HepG2 (cell line): Measurements from ENCODE around the gene TLCD5. TPM values are rescaled to one million over a fixed set of nuclear protein-coding genes. Genes with fewer than 3 reads are reported as not detected.

Source experiments
- ATAC-seq: fragments of 200-7000 bp; cut with Tn5 transposase; 3 replicates; pipeline ENCODE4 v1.9.1; 2020; ENCODE audit warnings: mild to moderate bottlenecking, moderate library complexity
- BruUV-seq: library from RNA; stranded (reverse); fragments of 400-500 nt; replicated peaks from 2 replicates; lab custom pipeline; 2021; lab: Mats Ljungman, UMichigan
- CTCF ChIA-PET: fragments of 300-600 bp; formaldehyde crosslinking; extraction: SDS; loops from one replicate; lab custom pipeline; 2021; ENCODE audit warnings: low total read pairs, inconsistent platforms, low intra/inter-chr PET ratio; lab: Yijun Ruan, JAX
- POLR2A ChIA-PET: fragments of 350-600 bp; sonication (Branson Sonifier 250); formaldehyde crosslinking; loops from one replicate; lab custom pipeline; 2020; ENCODE audit warnings: antibody characterized with exemption, inconsistent platforms; lab: Yijun Ruan, JAX
- DNase-seq: peaks from one replicate; pipeline ENCODE4 v3.0.0-alpha.2; 2015; ENCODE audit warnings: low spot score
- FAIRE-seq: peaks from 3 replicates; lab custom pipeline; 2011; peaks lifted over from hg19 to GRCh38; lab: Jason Lieb, UNC
- H2AFZ ChIP-seq: one replicate; pipeline ENCODE4 v1.6.1; 2011; ENCODE audit warnings: low read length, inconsistent platforms
- H3K27ac ChIP-seq: fragments of 300-600 bp; 3 replicates; pipeline ENCODE4 v1.8.0; 2011; ENCODE audit warnings: mixed run types, mild to moderate bottlenecking, mixed read lengths, low read length, inconsistent platforms; ENCODE audit not compliant: insufficient read depth; ENCODE audit errors: extremely low read length
- H3K27me3 ChIP-seq, 2 experiments: fragments of 200-600 bp in 1 of 2; 2 replicates in 1 of 2; 3 replicates in 1 of 2; pipeline versions ENCODE4 v1.6.0 to v1.8.0; 2011; ENCODE audit warnings: low read length in 2 of 2, mild to moderate bottlenecking in 2 of 2, moderate library complexity in 2 of 2, inconsistent platforms in 1 of 2; ENCODE audit not compliant: insufficient read depth in 2 of 2, control insufficient read depth in 1 of 2
- H3K36me3 ChIP-seq, 2 experiments: fragments of 200-600 bp in 1 of 2; replicated peaks in 1 of 2; 2 replicates in 1 of 2; 3 replicates in 1 of 2; pipeline versions ENCODE4 v1.5.1 to v1.8.0; 2011; ENCODE audit warnings: low read length in 2 of 2, inconsistent platforms in 1 of 2; ENCODE audit not compliant: insufficient read depth in 2 of 2, control insufficient read depth in 1 of 2
- H3K4me1 ChIP-seq: 2 replicates; pipeline ENCODE4 v1.5.1; 2012; ENCODE audit warnings: low read length, inconsistent platforms; ENCODE audit not compliant: insufficient read depth
- H3K4me2 ChIP-seq: 2 replicates; pipeline ENCODE4 v1.6.0; 2011; ENCODE audit warnings: low read depth, low read length, inconsistent platforms
- H3K4me3 ChIP-seq, 3 experiments: fragments of 200-600 bp in 1 of 3; sonication (generic), shearing (Covaris generic) in 1 of 3; replicated peaks in 1 of 3; 2 replicates each; pipeline ENCODE4 v1.5.1; 2011 to 2016; ENCODE audit warnings: low read length in 3 of 3, inconsistent platforms in 2 of 3, low read depth in 2 of 3, mild to moderate bottlenecking in 2 of 3, control low read depth in 1 of 3, mixed read lengths in 1 of 3; ENCODE audit not compliant: insufficient read depth in 1 of 3
- H3K79me2 ChIP-seq: one replicate; pipeline ENCODE4 v1.6.1; 2011; ENCODE audit warnings: low read length, inconsistent platforms; ENCODE audit not compliant: insufficient read depth
- H3K9ac ChIP-seq: 2 replicates; pipeline ENCODE4 v1.6.0; 2011; ENCODE audit warnings: mild to moderate bottlenecking, low read depth, low read length, inconsistent platforms; ENCODE audit not compliant: insufficient read depth
- H3K9me3 ChIP-seq: 2 replicates; pipeline ENCODE4 v1.5.1; 2012; ENCODE audit warnings: mild to moderate bottlenecking, low read length
- H4K20me1 ChIP-seq: 2 replicates; pipeline ENCODE4 v1.6.0; 2011; ENCODE audit warnings: inconsistent platforms, mild to moderate bottlenecking, low read length, moderate library complexity; ENCODE audit not compliant: insufficient read depth
- DRAP1 ChIP-seq: IDR thresholded peaks from 2 replicates; pipeline ENCODE4 v1.6.1; 2016; ENCODE audit warnings: missing genetic modification reagents, missing compliant biosample characterization
- KLF12 ChIP-seq: sonication (generic); formaldehyde crosslinking; IDR thresholded peaks from 2 replicates; pipeline ENCODE4 v1.4.0; 2020; ENCODE audit warnings: missing genetic modification reagents, borderline replicate concordance
- MBNL3 ChIP-seq: fragments of 250-450 bp; sonication (Bioruptor Pico); conservative IDR thresholded peaks from 2 replicates; pipeline ENCODE4 v1.8.0; 2022; ENCODE audit warnings: mild to moderate bottlenecking, inconsistent platforms
- PCBP2 ChIP-seq: fragments of 200-400 bp; formaldehyde crosslinking; optimal IDR thresholded peaks from 2 replicates; pipeline ENCODE3; 2018; ENCODE audit warnings: low read length, low read depth; ENCODE audit not compliant: poor library complexity, severe bottlenecking
- SIX1 ChIP-seq: sonication (generic); formaldehyde crosslinking; IDR thresholded peaks from 2 replicates; pipeline ENCODE4 v1.4.0; 2020; ENCODE audit warnings: missing genetic modification reagents, borderline replicate concordance
- SNAPC5 ChIP-seq: sonication (generic); formaldehyde crosslinking; IDR thresholded peaks from 2 replicates; pipeline ENCODE4 v1.8.1; 2023; ENCODE audit warnings: mild to moderate bottlenecking, missing genetic modification reagents, borderline replicate concordance
- ZBTB1 ChIP-seq: sonication (generic); formaldehyde crosslinking; IDR thresholded peaks from 2 replicates; pipeline ENCODE4 v1.4.0; 2020; ENCODE audit warnings: missing genetic modification reagents, borderline replicate concordance
- ZBTB37 ChIP-seq: sonication (generic); formaldehyde crosslinking; IDR thresholded peaks from 2 replicates; pipeline ENCODE4 v1.4.0; 2020; ENCODE audit warnings: mild to moderate bottlenecking, missing genetic modification reagents
- ZFP41 ChIP-seq: sonication (generic); formaldehyde crosslinking; IDR thresholded peaks from 2 replicates; pipeline ENCODE4 v1.4.0; 2020; ENCODE audit warnings: mild to moderate bottlenecking, missing genetic modification reagents, borderline replicate concordance
- ZNF263 ChIP-seq: sonication (generic); formaldehyde crosslinking; IDR thresholded peaks from 2 replicates; pipeline ENCODE4 v1.4.0; 2020; ENCODE audit warnings: missing genetic modification reagents
- ZNF354B ChIP-seq: sonication (generic); formaldehyde crosslinking; IDR thresholded peaks from 2 replicates; pipeline ENCODE4 v1.8.0; 2022; ENCODE audit warnings: mild to moderate bottlenecking, missing genetic modification reagents
- ZNF451 ChIP-seq: sonication (generic); formaldehyde crosslinking; IDR thresholded peaks from 2 replicates; pipeline ENCODE4 v1.5.0; 2020; ENCODE audit warnings: mild to moderate bottlenecking, missing genetic modification reagents
- ZNF512B ChIP-seq: sonication (generic); formaldehyde crosslinking; IDR thresholded peaks from 2 replicates; pipeline ENCODE4 v1.5.1; 2020; ENCODE audit warnings: missing genetic modification reagents, mild to moderate bottlenecking, borderline replicate concordance
- ZNF552 ChIP-seq: sonication (generic); formaldehyde crosslinking; IDR thresholded peaks from 2 replicates; pipeline ENCODE4 v1.9.0; 2022; ENCODE audit warnings: missing genetic modification reagents, mild to moderate bottlenecking, borderline replicate concordance
- WGBS: methylation state at CpG from one replicate; pipeline ENCODE4 v1.1.6; 2017; ENCODE audit warnings: low lambda C conversion rate; 5-methylcytosine and 5-hydroxymethylcytosine counted together
- in situ Hi-C: cut with HindIII; loops from 2 replicates; pipeline ENCODE4 v1.10.0; 2017; ENCODE audit warnings: low pct_unique_long_range_greater_than_20kb; ENCODE audit not compliant: extremely low pct_ligation_motif_present
- intact Hi-C: fragments of 100-400 bp; cut with micrococcal nuclease; formaldehyde crosslinking; loops from one replicate; pipeline ENCODE4 v1.10.0; 2022; ENCODE audit not compliant: unreplicated experiment
- polyA plus RNA-seq, 8 experiments: library from polyadenylated mRNA; depleted of rRNA in 3 of 8; stranded (reverse) in 7 of 8; unstranded in 1 of 8; fragments of >200 nt; fragmentation: Illumina TruSeq in 4 of 8; extraction: Trizol in 4 of 8; gene quantifications; 2 replicates each; pipeline versions ENCODE4 v1.2.1 to v1.2.3, GENCODE V29; 2011 to 2016; ENCODE audit warnings: low read depth in 4 of 8, missing spikeins in 1 of 8, mixed read lengths in 1 of 8; ENCODE audit not compliant: insufficient read depth in 1 of 8
- total RNA-seq, 5 experiments: library from RNA; depleted of rRNA; stranded (reverse); fragments of >200 nt; fragmentation: Illumina TruSeq; extraction: Trizol; gene quantifications; 2 replicates each; pipeline ENCODE4 v1.2.3, GENCODE V29; 2016; ENCODE audit warnings: low read depth in 1 of 5

TLCD5 gene
- total and polyA plus RNA-seq, 2 of the 13 experiments (the other 11 are each of a cell fraction or from before 2014, with no cell fraction given) = 6.1 to 7.6 TPM

- BruUV-seq = no TSS peak
- CTCF ChIA-PET = interaction anchor here (1.6 kb wide), 1 partner anchor 177 kb away, joined by 6 read pairs; the partner anchor contains the start of gene GRIK4
- H2AFZ ChIP-seq = no peak overlapping the region
Observed at GRCh38 chr11:120333801-120334200, 8.7 kb downstream of the TLCD5 start.

More at GRCh38 chr11:120333801-120334200, 8.7 kb downstream of the TLCD5 start:
- POLR2A ChIA-PET = no interaction called here
- no peak overlapping the region for H3K9ac ChIP-seq
- H3K9me3 ChIP-seq = no peaks in the 10 kb centered on the region
- peaks cover 22% of the 10 kb centered on the region for H3K79me2 ChIP-seq
- H3K4me2 ChIP-seq = no peak overlapping the region
- WGBS = 90% methylated on average over 1 of the region's 1 CpG
- TF ChIP-seq ZFP41 (CRISPR knock-in tag) (no peak), DRAP1 (CRISPR knock-in tag) (no peak), ZBTB37 (CRISPR knock-in tag) (no peak), ZBTB1 (CRISPR knock-in tag) (no peak), ZNF354B (CRISPR knock-in tag) (no peak), SNAPC5 (no peak), KLF12 (CRISPR knock-in tag) (no peak), ZNF263 (no peak), ZNF512B (no peak), ZNF451 (CRISPR knock-in tag) (no peak), PCBP2 (no peak), SIX1 (no peak), ZNF552 (CRISPR knock-in tag) (no peak), MBNL3 (CRISPR knock-in tag) (no peak)
- in situ Hi-C loops = no loop called here
- H3K4me1 ChIP-seq = peaks cover 9% of the 10 kb centered on the region; the same call in 1 of the 2 replicates
- no peak overlapping the region for H3K4me3 ChIP-seq
- intact Hi-C loops = loop anchor here (2.0 kb wide), 1 partner anchor 67 kb away; no protein-coding TSS in a partner anchor
- no peak for FAIRE-seq
- H3K36me3 ChIP-seq = peaks cover 0 to 2% of the 10 kb centered on the region in 2 experiments; a peak in 2 of 5 replicates
- H3K27me3 ChIP-seq = no peaks in the 10 kb centered on the region; a peak in 1 of 5 replicates
- no peak for DNase-seq
- no peak overlapping the region for H3K27ac ChIP-seq
- ATAC-seq = no peak
- no peaks in the 10 kb centered on the region for H4K20me1 ChIP-seq
